HepG2 (cell line): Measurements from ENCODE around the gene CTXN1. TPM values are rescaled to one million over a fixed set of nuclear protein-coding genes. Genes with fewer than 3 reads are reported as not detected.
A peak's percentile ranks its signal among the peaks of the same experiment; 100 is the strongest.

Source experiments
- EHMT2 ChIP-seq: fragments of 200-600 bp; sonication (generic); IDR thresholded peaks from 2 replicates; pipeline ENCODE4 v1.7.0; 2017; ENCODE audit warnings: antibody characterized with exemption, low read depth, low read length, borderline replicate concordance
- MYC ChIP-seq: sonication (generic); formaldehyde crosslinking; IDR thresholded peaks from 2 replicates; pipeline ENCODE4 v1.9.0; 2021; ENCODE audit warnings: missing genetic modification reagents, borderline replicate concordance
- NAIF1 ChIP-seq: sonication (generic); formaldehyde crosslinking; IDR thresholded peaks from 2 replicates; pipeline ENCODE4 v1.5.0; 2020; ENCODE audit warnings: mild to moderate bottlenecking, missing genetic modification reagents, borderline replicate concordance
- RFX3 ChIP-seq: IDR thresholded peaks from 2 replicates; pipeline ENCODE4 v1.6.1; 2016; ENCODE audit warnings: missing biosample characterization, missing genetic modification reagents
- SIX1 ChIP-seq: sonication (generic); formaldehyde crosslinking; IDR thresholded peaks from 2 replicates; pipeline ENCODE4 v1.4.0; 2020; ENCODE audit warnings: missing genetic modification reagents, borderline replicate concordance
- SRY ChIP-seq: sonication (generic); formaldehyde crosslinking; IDR thresholded peaks from 2 replicates; pipeline ENCODE4 v1.8.0; 2022; ENCODE audit warnings: mild to moderate bottlenecking, missing genetic modification reagents
- U2AF1 ChIP-seq: fragments of 200-400 bp; formaldehyde crosslinking; optimal IDR thresholded peaks from 2 replicates; pipeline ENCODE3; 2017; ENCODE audit warnings: mild to moderate bottlenecking, low read depth, low read length
- ZFP36L1 ChIP-seq: sonication (generic); formaldehyde crosslinking; IDR thresholded peaks from 2 replicates; pipeline ENCODE4 v1.8.0; 2022; ENCODE audit warnings: mild to moderate bottlenecking, missing genetic modification reagents, moderate library complexity
- ZNF670 ChIP-seq: sonication (generic); formaldehyde crosslinking; IDR thresholded peaks from 2 replicates; pipeline ENCODE4 v1.8.0; 2022; ENCODE audit warnings: mild to moderate bottlenecking, missing genetic modification reagents, borderline replicate concordance
- ZNF839 ChIP-seq: sonication (generic); formaldehyde crosslinking; IDR thresholded peaks from 2 replicates; pipeline ENCODE4 v1.4.0; 2020; ENCODE audit warnings: missing genetic modification reagents, mild to moderate bottlenecking, borderline replicate concordance
- polyA plus RNA-seq, 8 experiments: library from polyadenylated mRNA; depleted of rRNA in 3 of 8; stranded (reverse) in 7 of 8; unstranded in 1 of 8; fragments of >200 nt; fragmentation: Illumina TruSeq in 4 of 8; extraction: Trizol in 4 of 8; gene quantifications; 2 replicates each; pipeline versions ENCODE4 v1.2.1 to v1.2.3, GENCODE V29; 2011 to 2016; ENCODE audit warnings: low read depth in 4 of 8, missing spikeins in 1 of 8, mixed read lengths in 1 of 8; ENCODE audit not compliant: insufficient read depth in 1 of 8
- total RNA-seq, 5 experiments: library from RNA; depleted of rRNA; stranded (reverse); fragments of >200 nt; fragmentation: Illumina TruSeq; extraction: Trizol; gene quantifications; 2 replicates each; pipeline ENCODE4 v1.2.3, GENCODE V29; 2016; ENCODE audit warnings: low read depth in 1 of 5
- TF ChIP-seq, protein P1 (sequence below): sonication (generic); formaldehyde crosslinking; IDR thresholded peaks from 2 replicates; pipeline ENCODE4 v1.4.0; 2020; ENCODE audit warnings: mild to moderate bottlenecking, missing genetic modification reagents, borderline replicate concordance
- TF ChIP-seq, protein P2 (sequence below): sonication (generic); formaldehyde crosslinking; IDR thresholded peaks from 2 replicates; pipeline ENCODE4 v1.8.0; 2022; ENCODE audit warnings: low read depth, missing genetic modification reagents
- TF ChIP-seq, protein P3 (sequence below): sonication (generic); formaldehyde crosslinking; IDR thresholded peaks from 2 replicates; pipeline ENCODE4 v1.4.0; 2020; ENCODE audit warnings: missing genetic modification reagents
- TF ChIP-seq, protein P4 (sequence below): sonication (generic); formaldehyde crosslinking; IDR thresholded peaks from 2 replicates; pipeline ENCODE4 v1.8.0; 2022; ENCODE audit warnings: mild to moderate bottlenecking, missing genetic modification reagents, moderate library complexity
- TF ChIP-seq, protein P5 (sequence below): IDR thresholded peaks from 2 replicates; pipeline ENCODE4 v1.6.1; 2012; ENCODE audit warnings: low read length, improper control_type of control experiment
- TF ChIP-seq, protein P6 (sequence below): IDR thresholded peaks from 2 replicates; pipeline ENCODE4 v1.6.1; 2016; ENCODE audit warnings: missing genetic modification reagents, missing compliant biosample characterization

Gene CTXN1
- total and polyA plus RNA-seq, 2 of the 13 experiments (the other 11 are each of a cell fraction or from before 2014, with no cell fraction given): 0.11 TPM; not detected in 1

DNA sequence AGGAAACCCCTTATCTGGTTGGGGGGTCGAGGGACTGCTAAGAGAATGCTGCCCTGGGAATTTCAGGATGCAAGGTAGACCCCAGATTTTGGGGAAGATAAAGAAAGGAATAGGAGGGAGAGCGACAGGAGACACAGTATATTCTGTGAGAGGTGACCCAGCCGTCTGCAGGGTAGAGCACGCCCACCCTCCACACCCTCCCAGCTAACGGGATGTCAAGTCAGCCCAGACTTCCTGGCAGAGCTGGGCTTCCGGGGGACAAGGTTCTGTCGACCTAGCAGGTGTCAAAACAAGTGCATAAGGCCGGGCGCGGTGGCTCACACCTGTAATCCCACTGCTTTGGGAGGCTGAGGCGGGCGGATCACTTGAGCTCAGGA lies 51.0 kb downstream of the CTXN1 start (continued):
- TF ChIP-seq, protein P1, sequence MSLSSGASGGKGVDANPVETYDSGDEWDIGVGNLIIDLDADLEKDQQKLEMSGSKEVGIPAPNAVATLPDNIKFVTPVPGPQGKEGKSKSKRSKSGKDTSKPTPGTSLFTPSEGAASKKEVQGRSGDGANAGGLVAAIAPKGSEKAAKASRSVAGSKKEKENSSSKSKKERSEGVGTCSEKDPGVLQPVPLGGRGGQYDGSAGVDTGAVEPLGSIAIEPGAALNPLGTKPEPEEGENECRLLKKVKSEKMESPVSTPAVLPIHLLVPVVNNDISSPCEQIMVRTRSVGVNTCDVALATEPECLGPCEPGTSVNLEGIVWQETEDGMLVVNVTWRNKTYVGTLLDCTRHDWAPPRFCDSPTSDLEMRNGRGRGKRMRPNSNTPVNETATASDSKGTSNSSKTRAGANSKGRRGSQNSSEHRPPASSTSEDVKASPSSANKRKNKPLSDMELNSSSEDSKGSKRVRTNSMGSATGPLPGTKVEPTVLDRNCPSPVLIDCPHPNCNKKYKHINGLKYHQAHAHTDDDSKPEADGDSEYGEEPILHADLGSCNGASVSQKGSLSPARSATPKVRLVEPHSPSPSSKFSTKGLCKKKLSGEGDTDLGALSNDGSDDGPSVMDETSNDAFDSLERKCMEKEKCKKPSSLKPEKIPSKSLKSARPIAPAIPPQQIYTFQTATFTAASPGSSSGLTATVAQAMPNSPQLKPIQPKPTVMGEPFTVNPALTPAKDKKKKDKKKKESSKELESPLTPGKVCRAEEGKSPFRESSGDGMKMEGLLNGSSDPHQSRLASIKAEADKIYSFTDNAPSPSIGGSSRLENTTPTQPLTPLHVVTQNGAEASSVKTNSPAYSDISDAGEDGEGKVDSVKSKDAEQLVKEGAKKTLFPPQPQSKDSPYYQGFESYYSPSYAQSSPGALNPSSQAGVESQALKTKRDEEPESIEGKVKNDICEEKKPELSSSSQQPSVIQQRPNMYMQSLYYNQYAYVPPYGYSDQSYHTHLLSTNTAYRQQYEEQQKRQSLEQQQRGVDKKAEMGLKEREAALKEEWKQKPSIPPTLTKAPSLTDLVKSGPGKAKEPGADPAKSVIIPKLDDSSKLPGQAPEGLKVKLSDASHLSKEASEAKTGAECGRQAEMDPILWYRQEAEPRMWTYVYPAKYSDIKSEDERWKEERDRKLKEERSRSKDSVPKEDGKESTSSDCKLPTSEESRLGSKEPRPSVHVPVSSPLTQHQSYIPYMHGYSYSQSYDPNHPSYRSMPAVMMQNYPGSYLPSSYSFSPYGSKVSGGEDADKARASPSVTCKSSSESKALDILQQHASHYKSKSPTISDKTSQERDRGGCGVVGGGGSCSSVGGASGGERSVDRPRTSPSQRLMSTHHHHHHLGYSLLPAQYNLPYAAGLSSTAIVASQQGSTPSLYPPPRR: no peak
- TF ChIP-seq, protein P2, sequence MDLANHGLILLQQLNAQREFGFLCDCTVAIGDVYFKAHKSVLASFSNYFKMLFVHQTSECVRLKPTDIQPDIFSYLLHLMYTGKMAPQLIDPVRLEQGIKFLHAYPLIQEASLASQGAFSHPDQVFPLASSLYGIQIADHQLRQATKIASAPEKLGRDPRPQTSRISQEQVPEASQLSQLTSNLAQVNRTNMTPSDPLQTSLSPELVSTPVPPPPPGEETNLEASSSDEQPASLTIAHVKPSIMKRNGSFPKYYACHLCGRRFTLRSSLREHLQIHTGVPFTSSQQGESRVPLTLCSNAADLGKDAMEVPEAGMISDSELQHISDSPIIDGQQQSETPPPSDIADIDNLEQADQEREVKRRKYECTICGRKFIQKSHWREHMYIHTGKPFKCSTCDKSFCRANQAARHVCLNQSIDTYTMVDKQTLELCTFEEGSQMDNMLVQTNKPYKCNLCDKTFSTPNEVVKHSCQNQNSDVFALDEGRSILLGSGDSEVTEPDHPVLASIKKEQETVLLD (CRISPR knock-in tag): no peak
- TF ChIP-seq ZNF839 (CRISPR knock-in tag) (no peak; the same call in 1 of the 2 replicates), SIX1 (CRISPR knock-in tag) (no peak), ZFP36L1 (CRISPR knock-in tag) (no peak), MYC (CRISPR knock-in tag) (no peak), EHMT2 (no peak), SRY (no peak), NAIF1 (CRISPR knock-in tag) (no peak), U2AF1 (no peak), RFX3 (CRISPR knock-in tag) (no peak), ZNF670 (CRISPR knock-in tag) (0 out of 2 replicates have a peak, but pooled peaks have one; percentile 60)
- TF ChIP-seq, protein P3, sequence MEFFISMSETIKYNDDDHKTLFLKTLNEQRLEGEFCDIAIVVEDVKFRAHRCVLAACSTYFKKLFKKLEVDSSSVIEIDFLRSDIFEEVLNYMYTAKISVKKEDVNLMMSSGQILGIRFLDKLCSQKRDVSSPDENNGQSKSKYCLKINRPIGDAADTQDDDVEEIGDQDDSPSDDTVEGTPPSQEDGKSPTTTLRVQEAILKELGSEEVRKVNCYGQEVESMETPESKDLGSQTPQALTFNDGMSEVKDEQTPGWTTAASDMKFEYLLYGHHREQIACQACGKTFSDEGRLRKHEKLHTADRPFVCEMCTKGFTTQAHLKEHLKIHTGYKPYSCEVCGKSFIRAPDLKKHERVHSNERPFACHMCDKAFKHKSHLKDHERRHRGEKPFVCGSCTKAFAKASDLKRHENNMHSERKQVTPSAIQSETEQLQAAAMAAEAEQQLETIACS (CRISPR knock-in tag): no peak
- TF ChIP-seq, protein P4, sequence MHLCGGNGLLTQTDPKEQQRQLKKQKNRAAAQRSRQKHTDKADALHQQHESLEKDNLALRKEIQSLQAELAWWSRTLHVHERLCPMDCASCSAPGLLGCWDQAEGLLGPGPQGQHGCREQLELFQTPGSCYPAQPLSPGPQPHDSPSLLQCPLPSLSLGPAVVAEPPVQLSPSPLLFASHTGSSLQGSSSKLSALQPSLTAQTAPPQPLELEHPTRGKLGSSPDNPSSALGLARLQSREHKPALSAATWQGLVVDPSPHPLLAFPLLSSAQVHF: no peak
- TF ChIP-seq, protein P5, sequence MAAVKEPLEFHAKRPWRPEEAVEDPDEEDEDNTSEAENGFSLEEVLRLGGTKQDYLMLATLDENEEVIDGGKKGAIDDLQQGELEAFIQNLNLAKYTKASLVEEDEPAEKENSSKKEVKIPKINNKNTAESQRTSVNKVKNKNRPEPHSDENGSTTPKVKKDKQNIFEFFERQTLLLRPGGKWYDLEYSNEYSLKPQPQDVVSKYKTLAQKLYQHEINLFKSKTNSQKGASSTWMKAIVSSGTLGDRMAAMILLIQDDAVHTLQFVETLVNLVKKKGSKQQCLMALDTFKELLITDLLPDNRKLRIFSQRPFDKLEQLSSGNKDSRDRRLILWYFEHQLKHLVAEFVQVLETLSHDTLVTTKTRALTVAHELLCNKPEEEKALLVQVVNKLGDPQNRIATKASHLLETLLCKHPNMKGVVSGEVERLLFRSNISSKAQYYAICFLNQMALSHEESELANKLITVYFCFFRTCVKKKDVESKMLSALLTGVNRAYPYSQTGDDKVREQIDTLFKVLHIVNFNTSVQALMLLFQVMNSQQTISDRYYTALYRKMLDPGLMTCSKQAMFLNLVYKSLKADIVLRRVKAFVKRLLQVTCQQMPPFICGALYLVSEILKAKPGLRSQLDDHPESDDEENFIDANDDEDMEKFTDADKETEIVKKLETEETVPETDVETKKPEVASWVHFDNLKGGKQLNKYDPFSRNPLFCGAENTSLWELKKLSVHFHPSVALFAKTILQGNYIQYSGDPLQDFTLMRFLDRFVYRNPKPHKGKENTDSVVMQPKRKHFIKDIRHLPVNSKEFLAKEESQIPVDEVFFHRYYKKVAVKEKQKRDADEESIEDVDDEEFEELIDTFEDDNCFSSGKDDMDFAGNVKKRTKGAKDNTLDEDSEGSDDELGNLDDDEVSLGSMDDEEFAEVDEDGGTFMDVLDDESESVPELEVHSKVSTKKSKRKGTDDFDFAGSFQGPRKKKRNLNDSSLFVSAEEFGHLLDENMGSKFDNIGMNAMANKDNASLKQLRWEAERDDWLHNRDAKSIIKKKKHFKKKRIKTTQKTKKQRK: no peak
- TF ChIP-seq, protein P6, sequence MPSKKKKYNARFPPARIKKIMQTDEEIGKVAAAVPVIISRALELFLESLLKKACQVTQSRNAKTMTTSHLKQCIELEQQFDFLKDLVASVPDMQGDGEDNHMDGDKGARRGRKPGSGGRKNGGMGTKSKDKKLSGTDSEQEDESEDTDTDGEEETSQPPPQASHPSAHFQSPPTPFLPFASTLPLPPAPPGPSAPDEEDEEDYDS (CRISPR knock-in tag): no peak
